Measurements from ENCODE around the gene WFIKKN2.

WFIKKN2 gene

GRCh38 chr17:50835301-50836234 lies at the start of gene WFIKKN2:
Gene WFIKKN2 (plus strand): TSS chr17:50835586. CDS start chr17:50835938, 352 bp downstream.
- H3K4me3 ChIP-seq (ENCODE audit: low read depth, low read length), result no peak within 1 kb of the TSS
- TF ChIP-seq CTCF (IDR thresholded peaks at IDR 0.05; ENCODE audit: borderline replicate concordance, insufficient read depth, low read depth, low read length), result no peak

- TF ChIP-seq CTCF (IDR thresholded peaks at IDR 0.05; ENCODE audit: borderline replicate concordance, insufficient read depth, low read depth, low read length), result no peak
- H3K4me3 ChIP-seq (ENCODE audit: low read depth, low read length), result no peak overlapping the region
Measured at GRCh38 chr17:50785946-50786570, 49.3 kb upstream of the WFIKKN2 start.

- TF ChIP-seq CTCF (IDR thresholded peaks at IDR 0.05; ENCODE audit: borderline replicate concordance, insufficient read depth, low read depth, low read length), result no peak
Measured at GRCh38 chr17:50787106-50787505, 48.3 kb upstream of the WFIKKN2 start.

GRCh38 chr17:50790618-50791017 lies 44.8 kb upstream of the WFIKKN2 start:
- no peak for TF ChIP-seq CTCF (IDR thresholded peaks at IDR 0.05; ENCODE audit: borderline replicate concordance, insufficient read depth, low read depth, low read length)
- no peak overlapping the region for H3K4me3 ChIP-seq (ENCODE audit: low read depth, low read length)

More at GRCh38 chr17:50787106-50787505, 48.3 kb upstream of the WFIKKN2 start:
- no peak overlapping the region for H3K4me3 ChIP-seq (ENCODE audit: low read depth, low read length)

- no peak for TF ChIP-seq CTCF (IDR thresholded peaks at IDR 0.05; ENCODE audit: borderline replicate concordance, insufficient read depth, low read depth, low read length)
- no peak overlapping the region for H3K4me3 ChIP-seq (ENCODE audit: low read depth, low read length)
Measured at GRCh38 chr17:50792132-50792531, 43.3 kb upstream of the WFIKKN2 start.

- no peak overlapping the region for H3K4me3 ChIP-seq (ENCODE audit: low read depth, low read length)
- TF ChIP-seq CTCF (IDR thresholded peaks at IDR 0.05; ENCODE audit: borderline replicate concordance, insufficient read depth, low read depth, low read length), result no peak
Measured at GRCh38 chr17:50793007-50793406, 42.4 kb upstream of the WFIKKN2 start.
